Neuron (in vitro differentiated cells): ENCODE measurements around the gene DNLZ.

Experiments used
- H2AFZ ChIP-seq: one replicate; pipeline ENCODE4 v1.6.1; 2013; ENCODE audit warnings: low read depth, mild to moderate bottlenecking, inconsistent platforms, low read length, moderate library complexity
- H3K27me3 ChIP-seq: one replicate; pipeline ENCODE4 v1.6.1; 2013; ENCODE audit warnings: low read length; ENCODE audit not compliant: insufficient read depth
- H3K36me3 ChIP-seq: one replicate; pipeline ENCODE4 v1.6.1; 2013; ENCODE audit warnings: low read length; ENCODE audit not compliant: insufficient read depth
- H3K4me1 ChIP-seq: one replicate; pipeline ENCODE4 v1.6.1; 2013; ENCODE audit warnings: low read length; ENCODE audit not compliant: insufficient read depth
- H3K4me3 ChIP-seq: 2 replicates; pipeline ENCODE4 v1.5.1; 2013; ENCODE audit warnings: mild to moderate bottlenecking, low read length, moderate library complexity
- H3K9me3 ChIP-seq: one replicate; pipeline ENCODE4 v1.6.1; 2013; ENCODE audit warnings: low read length

The DNLZ gene

DNA sequence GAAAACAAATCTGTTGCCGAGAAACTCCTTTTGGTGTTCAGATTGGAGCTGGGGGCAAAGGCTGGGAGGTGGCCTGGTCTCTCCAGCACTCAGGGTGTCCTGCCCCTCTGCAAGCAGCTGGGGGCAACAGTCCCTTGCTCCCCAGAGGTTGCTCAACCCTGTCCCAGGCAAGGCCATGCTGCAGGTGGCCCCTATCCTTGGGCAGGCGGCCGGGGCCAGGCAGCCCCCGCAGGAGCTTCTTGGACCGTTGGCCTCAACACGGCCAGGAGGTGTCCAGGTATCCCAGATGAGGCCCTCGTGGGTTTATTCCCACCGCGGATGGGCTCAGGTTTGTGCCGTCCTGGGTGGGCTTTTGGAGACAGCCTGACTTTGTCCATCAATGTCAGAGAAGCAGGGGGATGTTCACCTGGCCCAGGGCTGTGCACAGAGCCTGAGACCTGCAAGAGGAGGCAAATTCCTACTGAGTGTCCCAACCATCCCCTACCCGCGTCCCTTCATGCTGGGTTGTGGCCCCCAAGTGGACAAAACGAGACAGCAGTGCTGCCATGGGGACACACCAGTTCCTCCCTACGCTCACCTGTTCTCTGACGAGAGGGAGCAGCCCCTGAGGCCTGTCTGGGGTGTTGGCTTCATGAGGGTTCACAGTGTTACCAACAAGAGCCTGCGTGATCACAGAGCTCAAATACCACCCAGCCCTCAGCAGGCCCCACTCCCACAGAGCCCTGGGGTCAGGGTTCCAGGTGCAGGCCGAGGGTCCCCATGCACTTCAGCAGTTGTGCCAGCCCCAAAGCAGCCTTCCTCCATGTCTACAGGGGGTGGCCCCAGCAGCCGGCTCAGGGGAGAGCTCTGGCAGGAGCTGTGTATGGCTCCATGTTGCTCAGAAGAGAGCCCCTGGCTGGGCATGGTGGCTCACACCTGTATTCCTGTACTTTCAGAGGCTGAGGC, 50.2 kb downstream of the DNLZ start:
- Histone ChIP-seq H3K27me3 (no peaks in the 10 kb centered on the region), H3K9me3 (peaks cover 12% of the 10 kb centered on the region), H3K36me3 (no peaks in the 10 kb centered on the region), H3K4me3 (no peak overlapping the region), H3K4me1 (peaks cover 7% of the 10 kb centered on the region), H2AFZ (no peak overlapping the region)

DNA sequence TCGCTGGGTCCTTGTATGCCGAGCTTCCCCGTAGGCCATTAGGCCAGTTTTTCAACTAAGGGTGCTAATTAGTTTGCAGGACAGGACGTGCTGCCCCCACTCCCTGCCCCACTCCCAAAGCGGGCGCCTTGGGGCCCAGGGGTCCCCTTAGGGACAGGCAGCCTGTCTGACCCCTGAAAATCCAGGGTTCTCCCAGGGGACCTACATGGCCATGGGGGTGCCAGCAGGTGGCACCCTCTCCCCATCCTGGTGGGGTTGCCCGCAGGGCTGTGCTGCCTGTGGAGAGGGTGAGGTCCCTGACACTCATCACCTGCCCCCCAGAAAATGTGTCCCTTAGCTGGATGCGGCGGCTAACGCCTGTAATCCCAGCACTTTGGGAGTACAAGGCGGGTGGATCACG, 51.1 kb downstream of the DNLZ start:
- Histone ChIP-seq H3K4me3 (no peak overlapping the region), H2AFZ (no peak overlapping the region), H3K36me3 (no peaks in the 10 kb centered on the region), H3K4me1 (no peaks in the 10 kb centered on the region), H3K27me3 (no peaks in the 10 kb centered on the region), H3K9me3 (peaks cover 12% of the 10 kb centered on the region)

DNA sequence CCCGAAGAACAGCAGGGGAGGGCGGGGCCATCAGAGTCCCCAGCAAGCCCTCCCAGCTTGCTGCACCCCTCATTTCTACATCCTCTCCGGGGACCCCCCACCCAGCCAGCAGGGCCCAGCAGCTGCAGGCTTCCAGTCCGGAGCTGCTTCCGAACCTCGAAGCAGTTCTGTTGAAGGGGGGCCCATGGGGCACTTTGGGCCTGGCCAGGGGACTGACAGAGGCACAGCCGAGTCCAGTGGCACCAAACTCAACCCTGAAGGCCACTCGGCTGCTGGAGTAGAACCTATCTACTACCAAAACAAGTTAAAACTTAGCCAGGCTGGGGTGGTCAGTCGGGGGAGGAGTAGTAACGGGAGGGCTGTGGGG, 51.6 kb downstream of the DNLZ start:
- Histone ChIP-seq H3K27me3 (no peaks in the 10 kb centered on the region), H3K36me3 (no peaks in the 10 kb centered on the region), H3K4me3 (no peak overlapping the region), H3K9me3 (peaks cover 12% of the 10 kb centered on the region), H3K4me1 (no peaks in the 10 kb centered on the region), H2AFZ (no peak overlapping the region)

DNA sequence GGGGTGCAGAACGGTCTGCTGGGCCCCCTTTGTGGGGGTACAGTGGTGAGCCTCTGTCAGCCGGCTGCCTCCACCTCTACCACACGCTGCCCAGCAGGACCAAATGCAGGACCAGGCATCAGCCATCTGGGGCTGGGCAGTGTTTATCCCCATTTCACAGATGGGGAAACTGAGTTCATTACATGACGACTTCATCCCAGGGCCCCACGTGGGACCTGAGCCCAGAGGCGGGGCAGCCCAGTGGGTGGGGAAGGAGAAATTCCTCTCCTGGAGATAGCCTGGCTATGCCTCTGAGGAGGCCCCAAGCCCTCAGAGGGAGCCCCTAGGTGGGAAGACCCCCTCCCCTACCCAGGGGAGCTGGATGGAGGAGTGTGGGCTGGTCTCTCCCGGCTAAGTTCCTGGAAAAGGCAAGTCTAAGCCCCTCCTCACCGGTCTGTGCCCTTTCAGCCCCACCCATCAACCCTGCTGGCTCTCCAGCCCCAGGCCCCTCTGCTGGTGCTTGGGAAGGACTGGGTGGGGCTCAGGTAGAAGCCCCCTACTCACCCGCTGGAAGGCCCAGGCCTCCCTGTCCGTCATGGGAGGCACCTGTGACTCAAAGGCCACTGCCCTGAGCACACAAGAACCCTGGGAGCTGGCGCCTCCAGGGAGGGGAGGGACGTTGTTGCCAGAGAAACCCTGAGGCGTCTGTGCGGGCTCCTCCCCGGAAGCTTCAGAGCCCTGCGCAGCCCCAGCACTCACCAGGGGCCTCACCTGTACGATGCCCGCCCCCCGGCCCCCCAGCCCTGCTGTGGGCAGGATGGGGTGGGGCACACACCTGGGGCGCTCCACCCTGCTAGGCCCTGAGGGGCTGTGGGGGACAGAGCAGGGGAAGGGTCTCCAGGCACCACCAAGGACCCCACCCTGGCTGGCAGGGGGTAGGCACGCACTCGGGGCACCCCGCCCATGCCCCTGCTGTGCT, 52.2 kb downstream of the DNLZ start:
- Histone ChIP-seq H3K4me3 (no peak overlapping the region), H3K4me1 (no peaks in the 10 kb centered on the region), H2AFZ (no peak overlapping the region), H3K9me3 (peaks cover 12% of the 10 kb centered on the region), H3K36me3 (no peaks in the 10 kb centered on the region), H3K27me3 (no peaks in the 10 kb centered on the region)

DNA sequence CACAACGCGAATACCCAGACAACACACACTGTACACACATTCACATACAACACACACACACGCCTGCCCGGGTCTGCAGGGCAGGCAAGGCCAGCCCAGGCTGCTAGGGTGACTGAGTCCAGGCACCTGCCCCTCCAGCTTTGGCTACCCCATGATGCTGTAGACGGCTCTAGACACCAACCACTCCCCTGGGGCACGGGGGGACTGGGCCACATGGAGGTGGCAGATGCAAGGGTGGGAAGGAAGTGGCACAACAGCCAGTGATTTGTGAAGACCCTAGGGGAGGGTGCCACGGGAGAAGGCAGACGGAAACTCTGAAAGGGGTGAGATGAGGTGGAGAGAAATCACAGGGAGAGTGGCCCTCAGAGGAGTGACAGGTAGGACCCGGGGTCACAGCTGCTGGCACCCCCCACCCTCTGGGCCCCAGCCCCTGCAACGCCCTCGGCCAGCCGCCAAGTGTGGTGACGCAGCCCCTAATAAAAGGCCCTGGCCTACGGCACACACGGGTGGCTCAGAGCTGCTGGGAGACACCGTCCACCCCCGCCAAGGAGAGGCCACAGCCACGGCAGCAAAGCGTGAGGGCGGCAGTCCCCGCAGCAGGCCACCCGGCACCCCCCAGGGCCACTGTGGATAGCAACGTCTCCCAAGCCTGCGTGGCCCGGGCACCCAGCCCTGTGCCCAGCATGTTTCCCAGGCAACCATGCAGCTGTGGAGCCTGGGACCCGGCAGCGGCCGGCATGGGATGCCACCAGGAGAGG, 53.1 kb downstream of the DNLZ start:
- Histone ChIP-seq H3K9me3 (peaks cover 8% of the 10 kb centered on the region), H3K36me3 (no peaks in the 10 kb centered on the region), H3K4me3 (no peak overlapping the region), H3K27me3 (no peaks in the 10 kb centered on the region), H3K4me1 (no peaks in the 10 kb centered on the region), H2AFZ (no peak overlapping the region)

DNA sequence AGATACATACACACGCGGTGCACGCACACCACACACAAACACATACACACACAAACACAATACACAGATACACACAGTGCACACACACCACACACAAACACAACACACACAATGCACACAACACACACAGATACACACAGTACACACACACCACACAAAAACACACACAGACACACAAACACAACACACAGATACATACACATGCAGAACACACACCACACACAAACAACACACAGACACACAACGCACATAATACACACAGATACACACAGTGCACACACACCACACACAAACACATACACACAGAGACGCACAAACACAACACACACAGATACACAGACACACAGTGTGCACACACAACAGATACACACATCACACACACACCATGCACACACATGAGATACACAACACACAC, 53.7 kb downstream of the DNLZ start:
- Histone ChIP-seq H3K4me1 (no peaks in the 10 kb centered on the region), H2AFZ (no peak overlapping the region), H3K4me3 (no peak overlapping the region), H3K9me3 (peaks cover 2% of the 10 kb centered on the region), H3K36me3 (no peaks in the 10 kb centered on the region), H3K27me3 (no peaks in the 10 kb centered on the region)
